Right ventricle myocardium inferior (tissue), 1 donor: Measurements from ENCODE around the gene PSMD9. TPM values are rescaled to one million over a fixed set of nuclear protein-coding genes. Genes with fewer than 3 reads are reported as not detected.

ENCODE experiments used
- ATAC-seq: fragments of 200-7000 bp; cut with Tn5 transposase; one replicate; pipeline ENCODE4 v1.9.1; 2020; ENCODE audit warnings: mild to moderate bottlenecking, moderate library complexity
- DNase-seq: peaks from one replicate; pipeline ENCODE4 v3.0.0; 2021; ENCODE audit errors: missing footprints
- intact Hi-C: fragments of 100-400 bp; cut with DNase I; formaldehyde crosslinking; loops from one replicate; pipeline ENCODE4 v1.11.0; 2022
- total RNA-seq: library from RNA; stranded (reverse); fragmentation: NEBNext Ultra II Directional; extraction: Animal tissue kit (Norgen Biotek cat#: 25700); gene quantifications from one replicate; pipeline ENCODE4 v1.2.1, GENCODE V29; 2021
- donor health status: DM: no; HTN: yes; CAD: no; lungs with severe emphysema.

The PSMD9 gene
- total RNA-seq, 1 donor from 2014 or later: 35.4 TPM

DNA sequence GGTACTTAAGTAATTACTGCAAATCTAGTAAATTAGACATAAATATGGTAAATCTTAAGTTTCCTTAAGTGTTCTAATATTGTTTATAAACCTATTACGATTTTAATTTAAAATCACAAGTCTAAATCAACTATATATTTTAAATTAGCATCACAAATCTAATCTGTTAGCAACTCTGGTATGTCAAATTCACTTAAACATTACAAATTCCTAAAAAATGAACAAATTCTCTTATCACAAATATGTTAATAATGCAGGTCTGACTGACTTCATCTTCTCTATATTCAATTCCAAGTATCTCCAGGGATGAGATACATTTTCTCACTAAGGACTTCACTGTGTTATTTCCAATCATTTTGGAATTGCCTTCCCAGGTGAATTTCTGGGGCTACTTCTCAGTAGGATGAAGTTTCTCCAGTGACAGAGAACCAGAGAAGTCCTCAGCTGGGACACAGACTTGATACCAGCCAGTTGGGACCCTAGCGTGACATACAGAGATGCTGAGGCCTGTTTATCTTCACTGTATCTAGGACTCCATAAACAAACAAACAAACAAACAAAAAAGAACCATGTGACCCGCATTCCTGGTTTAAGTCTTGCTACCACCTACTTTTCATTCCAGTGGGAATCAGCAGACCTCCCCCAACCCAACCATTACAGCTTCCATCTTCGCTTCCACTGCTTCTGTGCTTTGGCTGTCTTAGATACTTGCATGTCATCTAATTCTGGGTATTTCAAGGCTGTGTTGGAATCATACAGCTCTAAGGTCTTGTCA is 51.6 kb downstream of the PSMD9 start:
- DNase-seq: no peak
- ATAC-seq: no peak
- intact Hi-C loops: no loop called here

- DNase-seq (no peak), ATAC-seq (no peak)
- intact Hi-C loops: no loop called here
Observed at GRCh38 chr12:121942145-121942718, 53.6 kb downstream of the PSMD9 start.

- ATAC-seq: no peak
- no peak for DNase-seq
- intact Hi-C loops: no loop called here
Observed at GRCh38 chr12:121943926-121944325, 55.3 kb downstream of the PSMD9 start.

- ATAC-seq: no peak
- DNase-seq: no peak
- intact Hi-C loops: no loop called here
Observed at GRCh38 chr12:121946313-121947025, 57.9 kb downstream of the PSMD9 start.

- no peak for ATAC-seq
- no peak for DNase-seq
- intact Hi-C loops: no loop called here
Observed at GRCh38 chr12:121947981-121948380, 59.4 kb downstream of the PSMD9 start.

DNA sequence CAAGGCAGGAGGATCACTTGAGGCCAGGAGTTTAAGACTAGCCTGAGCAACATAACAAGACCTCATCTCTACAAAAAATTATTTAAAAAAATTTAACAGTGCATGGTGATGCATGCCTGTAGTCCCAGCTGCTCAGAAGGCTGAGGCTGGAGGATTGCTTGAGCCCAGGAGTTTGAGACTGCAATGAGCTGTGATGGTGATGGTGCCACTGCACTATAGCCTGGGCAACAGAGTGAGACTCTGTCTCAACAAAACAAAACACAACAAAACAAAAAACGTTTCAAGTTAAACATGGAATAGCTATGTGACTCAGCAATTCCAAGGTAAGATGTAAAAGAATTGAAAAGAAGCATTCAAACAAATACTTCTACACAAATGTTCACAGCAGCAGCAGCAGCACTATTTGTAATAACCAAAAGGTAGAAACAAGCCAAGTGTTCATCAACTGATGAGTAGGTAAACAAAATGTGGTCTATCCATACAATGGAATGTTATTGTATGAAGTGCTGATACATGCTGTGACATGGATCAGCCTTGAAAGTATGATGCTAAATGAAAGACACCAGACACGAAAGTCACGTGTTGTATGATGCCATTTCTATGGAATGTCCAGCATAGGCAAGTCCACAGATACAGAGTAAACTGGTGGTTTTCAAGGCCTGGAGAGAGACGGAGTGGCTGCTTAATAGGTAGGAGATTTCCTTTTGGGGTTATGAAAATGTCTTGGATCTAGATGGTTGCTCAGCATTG is 61.2 kb downstream of the PSMD9 start:
- intact Hi-C loops: loop anchor here (10.0 kb wide), 1 partner anchor 175 kb away; no protein-coding TSS in a partner anchor
- ATAC-seq (no peak), DNase-seq (no peak)

DNA sequence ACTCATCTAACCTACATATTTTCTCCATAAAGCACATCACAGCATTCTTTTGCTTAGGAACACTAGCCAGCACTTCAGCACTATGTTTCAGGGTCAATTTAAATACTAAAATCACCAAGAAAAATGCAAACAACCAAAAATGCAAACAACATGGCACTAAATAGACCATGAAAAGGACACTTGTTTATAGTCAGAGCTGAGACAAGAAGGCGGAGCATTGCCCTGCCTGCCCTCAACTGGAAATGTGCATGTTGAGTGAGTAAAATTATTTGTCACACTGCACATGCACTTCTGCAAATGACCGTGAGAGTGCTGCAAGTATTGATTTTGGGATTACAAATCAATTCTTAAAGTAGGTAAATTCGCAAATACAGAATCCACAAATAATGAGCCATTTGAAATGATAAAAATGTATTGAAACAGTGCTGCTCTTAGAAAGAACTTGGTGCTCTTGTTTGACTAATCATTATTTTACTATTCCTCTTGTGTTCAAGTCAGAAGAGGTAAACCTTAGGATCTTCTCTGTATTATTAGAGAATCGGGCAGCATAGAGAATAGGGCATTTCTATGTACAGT is 64.6 kb downstream of the PSMD9 start:
- intact Hi-C loops: loop anchor here (10.0 kb wide), 1 partner anchor 172 kb away; no protein-coding TSS in a partner anchor
- no peak for DNase-seq
- no peak for ATAC-seq

GRCh38 chr12:121953695-121954094 is 65.1 kb downstream of the PSMD9 start:
- DNase-seq (no peak), ATAC-seq (no peak)
- intact Hi-C loops: loop anchor here (10.0 kb wide), 1 partner anchor 171 kb away; no protein-coding TSS in a partner anchor

- DNase-seq (no peak), ATAC-seq (no peak)
- intact Hi-C loops: loop anchor here (1.0 to 10.0 kb wide), 2 partner anchors 66 to 169 kb away; partner anchors contain the start of gene BCL7A
Observed at GRCh38 chr12:121955258-121956237, 67.0 kb downstream of the PSMD9 start.

DNA sequence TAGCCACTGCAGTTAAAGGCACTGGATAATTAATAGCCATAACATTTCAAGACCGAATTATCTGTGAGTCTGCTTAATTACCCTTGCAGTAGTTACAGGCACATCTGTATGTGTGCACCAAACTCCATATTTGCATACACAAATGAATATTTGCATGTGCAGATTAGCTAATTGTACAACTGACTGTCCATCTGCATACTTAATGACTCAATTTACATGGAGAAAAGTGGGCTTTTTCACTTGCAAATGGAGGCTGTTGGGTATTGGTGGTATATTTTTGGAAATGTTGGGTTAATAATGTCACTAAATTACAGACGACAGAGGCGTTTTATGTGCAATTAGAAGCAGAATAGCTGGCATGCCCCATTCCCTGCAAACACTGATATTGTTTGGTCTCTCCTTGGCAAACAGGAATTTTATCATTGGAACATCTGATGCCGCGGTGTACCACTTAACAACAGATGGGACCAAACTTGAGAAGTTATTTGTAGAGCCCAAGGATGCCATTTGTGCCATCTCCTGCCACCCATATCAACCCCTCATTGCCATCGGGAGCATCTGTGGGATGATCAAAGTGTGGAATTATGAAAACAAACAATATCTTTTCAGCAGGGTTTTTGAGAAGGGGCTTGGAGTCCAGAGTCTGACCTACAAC is 69.4 kb downstream of the PSMD9 start:
- DNase-seq (no peak), ATAC-seq (no peak)
- intact Hi-C loops: loop anchor here (10.0 kb wide), 1 partner anchor 167 kb away; no protein-coding TSS in a partner anchor

DNA sequence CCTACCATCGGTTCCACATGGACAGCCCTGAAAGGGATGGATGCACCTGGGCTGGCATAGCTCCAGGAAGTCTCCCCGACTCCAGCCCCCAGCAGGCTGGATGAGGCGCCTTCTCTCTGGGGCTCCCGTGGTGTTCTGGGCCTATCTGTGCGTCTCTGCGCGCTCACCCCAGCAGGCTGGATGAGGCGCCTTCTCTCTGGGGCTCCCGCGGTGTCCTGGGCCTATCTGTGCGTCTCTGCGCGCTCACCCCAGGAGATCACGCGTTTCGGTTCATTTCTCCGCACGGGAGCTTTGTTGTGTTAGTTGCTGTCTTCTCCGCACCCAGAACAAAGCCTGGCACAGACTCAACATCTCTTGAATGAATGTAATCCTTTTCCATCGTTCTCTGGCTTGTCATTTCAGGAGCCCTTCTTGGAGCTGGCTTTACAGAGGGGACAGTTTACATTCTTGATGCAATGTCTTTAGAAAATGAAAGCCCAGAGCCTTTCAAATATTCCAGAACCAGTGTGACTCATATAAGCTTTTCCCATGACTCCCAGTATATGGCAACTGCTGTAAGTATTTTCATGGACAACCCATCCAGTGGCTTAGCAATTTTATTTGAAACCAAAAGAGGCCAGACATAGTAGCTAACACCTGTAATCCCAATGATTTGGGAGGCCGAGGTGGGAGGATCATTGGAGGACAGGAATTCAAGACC is 70.1 kb downstream of the PSMD9 start:
- ATAC-seq (no peak), DNase-seq (no peak)
- intact Hi-C loops: loop anchor here (10.0 kb wide), 1 partner anchor 166 kb away; no protein-coding TSS in a partner anchor

DNA sequence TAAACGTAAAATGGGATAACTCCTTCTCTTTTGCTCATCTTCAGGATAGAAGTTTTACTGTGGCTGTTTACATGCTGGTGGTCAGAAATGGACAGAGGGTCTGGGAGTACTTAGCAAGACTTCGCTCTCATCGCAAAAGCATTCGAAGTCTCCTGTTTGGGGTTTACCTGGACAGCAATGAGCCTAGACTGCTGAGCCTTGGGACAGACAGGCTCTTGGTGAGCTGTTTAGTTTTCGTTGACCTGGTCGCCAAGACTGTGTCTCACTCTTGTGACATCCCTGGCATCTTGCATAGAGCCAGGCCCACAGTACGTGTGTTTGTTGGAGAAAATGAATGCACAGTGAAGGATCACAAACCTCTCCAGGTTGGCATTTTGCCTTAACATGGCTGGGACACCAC is 72.0 kb downstream of the PSMD9 start:
- ATAC-seq: no peak
- intact Hi-C loops: no loop called here

GRCh38 chr12:121961195-121961879 is 72.7 kb downstream of the PSMD9 start:
- DNase-seq (no peak), ATAC-seq (no peak)
- intact Hi-C loops: no loop called here

More for the DNA sequence above, 72.0 kb downstream of the PSMD9 start:
- no peak for DNase-seq

DNA sequence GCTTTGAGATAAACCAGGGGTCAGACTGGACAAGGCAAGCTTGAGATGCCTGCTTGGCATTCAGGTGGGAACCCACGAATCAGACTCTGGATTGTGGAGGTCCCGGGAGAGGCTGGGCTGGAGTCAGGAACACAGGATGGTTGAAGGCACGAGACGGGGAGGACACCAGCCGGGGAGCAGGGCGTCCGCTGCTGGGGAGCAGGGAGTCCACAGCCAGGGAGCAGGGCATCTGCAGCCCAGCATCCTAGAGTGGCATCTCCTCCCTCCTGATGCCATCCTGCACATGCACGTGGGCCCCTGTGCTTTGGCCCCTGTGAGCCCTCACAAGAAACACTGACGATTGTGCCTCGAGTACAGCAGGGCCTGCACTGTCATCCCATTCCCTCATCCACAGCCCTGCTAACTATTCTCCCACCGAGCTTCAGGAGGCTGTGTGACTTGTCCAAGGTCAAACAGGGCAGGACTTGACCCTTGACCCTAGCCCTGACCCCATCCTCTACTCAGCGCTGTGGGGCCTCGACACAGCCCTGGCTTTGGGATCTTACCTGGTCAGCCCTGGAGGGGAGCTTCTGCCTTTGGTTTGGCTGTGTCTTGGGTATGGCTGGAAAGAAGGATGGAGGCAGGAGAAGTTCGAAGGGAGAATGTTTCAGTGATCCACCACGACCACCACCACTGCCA is 74.9 kb downstream of the PSMD9 start:
- no peak for DNase-seq
- intact Hi-C loops: no loop called here
- ATAC-seq: no peak
